ENCODE measurements around the gene ARHGAP15.

DNA sequence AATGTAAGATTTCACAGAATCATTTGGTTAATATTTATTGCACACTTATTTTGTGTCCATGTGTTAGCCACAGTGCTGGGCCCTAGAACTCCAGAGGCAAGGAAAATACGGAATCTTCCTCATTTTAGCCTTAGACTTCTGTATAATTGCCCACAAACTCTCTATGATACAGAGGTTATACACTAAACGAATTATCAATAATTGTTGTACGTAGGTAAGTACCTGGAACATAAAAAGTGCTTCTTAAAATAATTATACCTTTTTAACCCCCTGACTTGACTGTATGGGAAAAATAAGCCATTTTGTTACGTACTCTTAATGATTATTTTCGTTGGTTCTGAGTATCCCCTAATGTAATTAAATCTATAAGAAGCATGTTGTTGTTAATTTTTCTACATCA, 119.4 kb downstream of the ARHGAP15 start:
- no peak for TF ChIP-seq EP300 (IDR thresholded peaks at IDR 0.05)
- TF ChIP-seq, protein P1, sequence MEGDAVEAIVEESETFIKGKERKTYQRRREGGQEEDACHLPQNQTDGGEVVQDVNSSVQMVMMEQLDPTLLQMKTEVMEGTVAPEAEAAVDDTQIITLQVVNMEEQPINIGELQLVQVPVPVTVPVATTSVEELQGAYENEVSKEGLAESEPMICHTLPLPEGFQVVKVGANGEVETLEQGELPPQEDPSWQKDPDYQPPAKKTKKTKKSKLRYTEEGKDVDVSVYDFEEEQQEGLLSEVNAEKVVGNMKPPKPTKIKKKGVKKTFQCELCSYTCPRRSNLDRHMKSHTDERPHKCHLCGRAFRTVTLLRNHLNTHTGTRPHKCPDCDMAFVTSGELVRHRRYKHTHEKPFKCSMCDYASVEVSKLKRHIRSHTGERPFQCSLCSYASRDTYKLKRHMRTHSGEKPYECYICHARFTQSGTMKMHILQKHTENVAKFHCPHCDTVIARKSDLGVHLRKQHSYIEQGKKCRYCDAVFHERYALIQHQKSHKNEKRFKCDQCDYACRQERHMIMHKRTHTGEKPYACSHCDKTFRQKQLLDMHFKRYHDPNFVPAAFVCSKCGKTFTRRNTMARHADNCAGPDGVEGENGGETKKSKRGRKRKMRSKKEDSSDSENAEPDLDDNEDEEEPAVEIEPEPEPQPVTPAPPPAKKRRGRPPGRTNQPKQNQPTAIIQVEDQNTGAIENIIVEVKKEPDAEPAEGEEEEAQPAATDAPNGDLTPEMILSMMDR (IDR thresholded peaks at IDR 0.05), result no peak

Measured in gastroesophageal sphincter (tissue), 3 donors.